ENCODE results near the gene MIEF2. TPM values are rescaled to one million over a fixed set of nuclear protein-coding genes. Genes with fewer than 3 reads are reported as not detected.

MIEF2 gene
- total and polyA plus RNA-seq, 7 donors: 8.1 to 28.4 (median 18.4) TPM

GRCh38 chr17:18252160-18252559 is 8.3 kb upstream of the MIEF2 start:
- DNase-seq (no peak), ATAC-seq (no peak)
- Histone ChIP-seq H3K4me3 (no peak overlapping the region), H3K36me3 (ENCODE audit: insufficient read depth in 1 of 2, low read depth in 1 of 2) (peaks cover 12 to 98% of the 10 kb centered on the region in 2 donors), H3K9me3 (no peaks in the 10 kb centered on the region), H3K27ac (no peak overlapping the region), H3K4me1 (peaks cover 19% of the 10 kb centered on the region), H3K27me3 (ENCODE audit: insufficient read depth in 3 of 3, low read length in 2 of 3) (no peaks in the 10 kb centered on the region)
- intact Hi-C loops (cut with DNase I): no loop called here
- TF ChIP-seq CTCF (IDR thresholded peaks at IDR 0.05): no peak
- 84 to 89% (median 86%) methylated on average over 5 of the region's 5 CpGs for WGBS, 3 donors

GRCh38 chr17:18253187-18253884 is 7.1 kb upstream of the MIEF2 start:
- WGBS, 3 donors: 76 to 86% (median 79%) methylated on average over 16 of the region's 16 CpGs

GRCh38 chr17:18253947-18254821 is 6.3 kb upstream of the MIEF2 start:
- Histone ChIP-seq H3K4me3 (no peak overlapping the region), H3K27ac (no peak overlapping the region), H3K36me3 (ENCODE audit: insufficient read depth in 1 of 2, low read depth in 1 of 2) (peaks cover 6 to 78% of the 10 kb centered on the region in 2 donors), H3K27me3 (ENCODE audit: insufficient read depth in 3 of 3, low read length in 2 of 3) (no peaks in the 10 kb centered on the region), H3K9me3 (no peaks in the 10 kb centered on the region), H3K4me1 (peaks cover 26% of the 10 kb centered on the region)
- TF ChIP-seq CTCF (IDR thresholded peaks at IDR 0.05): no peak
- intact Hi-C loops (cut with DNase I): no loop called here
- DNase-seq (peak in 1 of 2 donors; percentile 40), ATAC-seq (no peak)
- WGBS, 3 donors: 78 to 84% (median 83%) methylated on average over 22 to 27 of the region's 27 CpGs

More at GRCh38 chr17:18253187-18253884, 7.1 kb upstream of the MIEF2 start:
- Histone ChIP-seq H3K36me3 (ENCODE audit: insufficient read depth in 1 of 2, low read depth in 1 of 2) (peaks cover 10 to 86% of the 10 kb centered on the region in 2 donors), H3K27me3 (ENCODE audit: insufficient read depth in 3 of 3, low read length in 2 of 3) (no peaks in the 10 kb centered on the region), H3K4me3 (no peak overlapping the region), H3K9me3 (no peaks in the 10 kb centered on the region), H3K4me1 (peaks cover 23% of the 10 kb centered on the region), H3K27ac (no peak overlapping the region)
- TF ChIP-seq CTCF (IDR thresholded peaks at IDR 0.05): no peak
- ATAC-seq (no peak), DNase-seq (no peak)
- intact Hi-C loops (cut with DNase I): no loop called here

- WGBS, 3 donors: 86 to 91% (median 87%) methylated on average over 8 of the region's 8 CpGs
- ATAC-seq: no peak
- DNase-seq: no peak
- H3K27ac ChIP-seq: peak overlapping the region; percentile 100
- no peaks in the 10 kb centered on the region for H3K9me3 ChIP-seq
- H3K36me3 ChIP-seq (ENCODE audit: insufficient read depth in 1 of 2, low read depth in 1 of 2): peaks cover 4 to 69% of the 10 kb centered on the region in 2 donors
- no peak for TF ChIP-seq CTCF (IDR thresholded peaks at IDR 0.05)
- intact Hi-C loops (cut with DNase I): loop anchor here in 1 of 2 donors (5.0 kb wide), 1 partner anchor 62 kb away; the partner anchor contains the start of gene SMCR8
- H3K27me3 ChIP-seq (ENCODE audit: insufficient read depth in 3 of 3, low read length in 2 of 3): no peaks in the 10 kb centered on the region
- no peak overlapping the region for H3K4me3 ChIP-seq
- H3K4me1 ChIP-seq: peaks cover 34% of the 10 kb centered on the region
These were observed 5.4 kb upstream of the MIEF2 start for GRCh38 chr17:18254888-18255649.
